Measurements from ENCODE around the gene GRK3.

GRCh38 chr22:25569983-25570382 lies 5.5 kb downstream of the GRK3 start:
- TF ChIP-seq CTCF (IDR thresholded peaks at IDR 0.05) (no peak), EP300 (IDR thresholded peaks at IDR 0.05) (no peak), POLR2A (IDR thresholded peaks at IDR 0.05) (no peak), POLR2AphosphoS5 (IDR thresholded peaks at IDR 0.05) (no peak)

Measured in suprapubic skin (tissue), 4 donors.